SW 1271 (cell line): ENCODE data around the gene JAM2.
"Not testable (repeated sequence)": the region's sequence is repeated elsewhere in the genome, so short reads cannot be mapped to it uniquely, and the experiment has no call there.

Experiments
- DNase-seq, 2 experiments: peaks; one replicate each; lab custom pipeline; 2025; lab: John Stamatoyannopoulos, UW

The JAM2 gene

DNA sequence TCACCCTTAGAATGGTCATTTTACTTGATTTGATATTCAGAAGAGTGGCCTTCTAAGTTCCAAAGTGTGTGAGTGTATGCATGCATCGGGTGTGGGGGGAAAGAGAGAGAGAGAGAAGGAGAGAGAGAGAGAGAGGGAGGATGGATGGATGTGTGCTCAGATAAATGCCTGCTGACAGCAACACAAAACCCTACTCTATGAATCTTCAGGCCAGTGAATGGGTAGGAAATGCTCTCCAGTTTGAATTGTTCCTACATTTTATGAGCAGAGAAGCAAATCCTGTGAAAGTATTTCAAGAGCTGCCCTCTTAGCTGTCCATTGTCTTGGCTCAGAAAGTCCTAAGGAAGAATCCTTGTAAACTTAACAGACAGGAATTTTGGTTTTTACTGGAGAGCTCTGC, 7.4 kb downstream of the JAM2 start:
- no peak for DNase-seq

GRCh38 chr21:25647647-25648046, 8.6 kb downstream of the JAM2 start:
- no peak for DNase-seq

DNA sequence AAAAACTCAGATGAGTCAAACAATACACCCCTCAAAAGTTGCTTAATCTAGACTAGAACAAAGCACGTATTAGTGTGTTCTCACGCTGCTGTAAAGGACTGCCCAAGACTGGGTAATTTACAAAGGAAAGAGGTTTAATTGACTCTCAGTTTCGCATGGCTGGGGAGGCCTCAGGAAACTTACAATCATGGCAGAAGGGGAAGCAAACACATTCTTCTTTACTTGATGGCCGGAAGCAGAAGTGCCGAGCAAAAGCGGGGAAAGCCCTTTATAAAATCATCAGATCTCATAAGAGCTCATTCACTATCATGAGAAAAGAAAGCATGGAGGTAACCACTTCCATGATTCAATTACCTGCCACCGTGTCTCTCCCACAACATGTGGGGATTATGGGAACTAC, 10.1 kb downstream of the JAM2 start:
- no peak for DNase-seq

GRCh38 chr21:25656412-25656811, 17.4 kb downstream of the JAM2 start:
- DNase-seq: no peak

GRCh38 chr21:25657140-25657539, 18.1 kb downstream of the JAM2 start:
- no peak for DNase-seq

DNA sequence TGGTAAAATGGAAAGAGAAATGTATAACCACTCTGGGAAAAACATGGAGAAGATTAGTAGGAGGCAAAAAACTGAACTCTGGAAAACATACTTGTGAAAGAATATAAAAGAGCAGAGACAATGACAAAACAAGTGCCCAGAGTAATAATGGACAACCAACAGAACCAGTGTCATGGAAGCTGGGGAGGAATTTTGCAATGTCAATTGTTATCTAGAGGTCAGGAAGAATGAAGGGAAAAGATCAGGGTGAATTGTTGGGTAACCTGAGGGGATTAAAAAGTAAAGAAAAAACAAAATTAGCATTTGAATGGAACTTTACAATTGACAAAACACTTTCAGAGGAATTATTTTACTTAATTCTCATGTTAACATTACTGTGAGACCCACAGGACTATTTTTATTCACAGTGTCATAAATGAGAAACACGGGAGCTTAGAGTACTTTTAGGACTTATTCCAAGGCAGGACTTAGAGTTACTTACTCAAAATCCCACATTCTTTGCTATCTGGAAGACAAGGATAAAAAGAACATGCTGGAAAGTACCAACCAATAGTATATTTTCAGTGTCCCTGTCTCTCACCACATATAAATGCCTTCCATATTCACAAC, 19.5 kb downstream of the JAM2 start:
- no peak for DNase-seq

DNA sequence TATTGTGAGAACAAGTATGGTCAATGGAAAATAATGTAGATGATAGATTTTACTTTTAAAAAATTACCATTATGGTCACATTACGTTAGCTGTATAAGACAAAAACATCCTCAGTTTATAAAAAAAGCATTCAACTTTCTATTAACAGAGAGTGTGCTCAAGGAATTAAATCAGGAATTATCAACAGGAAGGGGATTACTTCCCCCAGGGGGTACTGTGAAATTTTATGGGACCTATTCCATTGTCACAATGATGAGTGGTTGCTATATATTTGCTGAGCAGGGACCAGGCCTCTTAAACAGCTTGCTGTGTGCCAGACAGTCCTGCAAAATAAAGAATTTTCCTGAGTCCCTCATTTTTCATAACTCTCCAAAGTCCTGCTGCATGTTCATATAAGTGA, 21.2 kb downstream of the JAM2 start:
- DNase-seq: no peak

- DNase-seq: no peak
Measured at GRCh38 chr21:25664491-25664931, 25.5 kb downstream of the JAM2 start.

DNA sequence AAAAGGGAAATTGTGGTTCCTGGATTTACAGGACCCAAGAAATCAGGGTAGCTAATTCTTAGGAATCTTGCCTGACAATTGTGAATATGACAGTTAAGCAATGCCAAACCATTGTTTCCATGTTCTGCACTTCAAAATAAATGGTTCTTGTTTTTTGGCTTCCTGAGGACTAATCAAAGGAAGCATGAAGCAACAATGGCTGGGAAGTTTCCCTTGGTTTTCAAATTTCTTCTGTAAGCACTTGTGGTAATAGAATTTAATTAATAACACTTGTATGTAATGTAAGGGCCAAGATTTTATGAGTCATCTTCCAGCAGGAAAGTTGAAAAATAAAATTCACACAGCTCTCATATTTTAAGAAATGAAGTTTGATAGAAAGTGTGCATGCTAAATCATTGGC, 31.7 kb downstream of the JAM2 start:
- no peak for DNase-seq

GRCh38 chr21:25676451-25676850, 37.4 kb downstream of the JAM2 start:
- no peak for DNase-seq

GRCh38 chr21:25682382-25682781, 43.3 kb downstream of the JAM2 start:
- no peak for DNase-seq

DNA sequence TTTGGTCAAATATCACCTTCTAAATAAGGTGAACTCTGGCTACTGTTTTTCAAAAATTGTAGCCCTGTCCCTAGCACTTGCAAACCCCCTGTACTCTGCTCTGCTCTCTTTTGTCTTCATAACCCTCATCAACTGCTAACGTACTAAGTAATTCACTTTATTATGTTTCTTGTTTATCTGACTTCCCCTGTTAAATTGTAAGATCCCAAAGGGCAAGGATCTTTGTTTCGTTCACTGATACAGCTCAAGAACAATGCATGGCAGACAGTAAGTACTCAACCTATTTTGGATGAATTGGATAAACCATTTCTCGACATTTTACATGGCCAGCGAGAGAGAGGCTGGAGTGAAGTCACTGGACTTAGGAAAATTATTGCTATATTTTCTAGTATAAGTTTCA, 48.7 kb downstream of the JAM2 start:
- DNase-seq: no peak

DNA sequence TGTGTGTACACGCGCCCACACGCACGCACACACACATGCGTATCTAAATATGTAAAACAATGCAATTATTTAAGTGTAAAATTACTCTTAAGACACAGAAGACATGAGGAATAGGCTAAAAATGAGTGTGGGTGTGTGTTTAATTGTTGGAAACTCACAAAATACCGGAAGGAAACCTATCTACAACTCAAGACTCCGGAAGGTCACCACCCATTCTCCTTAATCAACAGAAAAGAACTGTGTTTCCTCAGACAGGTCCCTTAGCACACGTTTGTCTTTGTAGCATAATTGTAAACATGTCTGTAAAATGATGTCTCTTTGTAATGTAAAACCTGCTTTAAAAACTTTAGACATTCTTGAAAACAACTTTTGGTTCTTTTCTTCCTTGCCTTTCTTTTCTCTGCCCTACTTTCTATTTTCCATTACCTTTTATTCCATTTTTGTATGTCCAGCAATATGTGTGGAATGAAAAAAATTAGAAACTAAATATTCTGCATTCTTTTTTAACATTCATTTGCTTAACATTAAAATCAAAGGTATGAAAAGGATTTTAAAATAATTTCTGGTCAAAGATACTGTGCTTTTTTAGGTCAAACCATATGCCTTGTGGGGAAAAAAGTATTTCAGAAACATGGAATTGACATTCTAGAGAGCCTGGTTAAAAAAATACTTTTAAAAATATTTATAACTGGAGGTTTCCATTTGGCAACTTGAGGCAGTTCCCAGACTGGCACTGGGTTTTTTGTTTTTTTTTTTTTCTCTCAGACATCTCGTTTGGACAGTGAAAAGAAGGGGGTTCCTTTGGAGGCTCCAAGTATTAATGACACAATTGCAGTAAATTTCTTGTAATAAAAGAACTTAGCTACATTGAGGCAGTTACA, 49.5 kb downstream of the JAM2 start:
- no peak for DNase-seq

DNA sequence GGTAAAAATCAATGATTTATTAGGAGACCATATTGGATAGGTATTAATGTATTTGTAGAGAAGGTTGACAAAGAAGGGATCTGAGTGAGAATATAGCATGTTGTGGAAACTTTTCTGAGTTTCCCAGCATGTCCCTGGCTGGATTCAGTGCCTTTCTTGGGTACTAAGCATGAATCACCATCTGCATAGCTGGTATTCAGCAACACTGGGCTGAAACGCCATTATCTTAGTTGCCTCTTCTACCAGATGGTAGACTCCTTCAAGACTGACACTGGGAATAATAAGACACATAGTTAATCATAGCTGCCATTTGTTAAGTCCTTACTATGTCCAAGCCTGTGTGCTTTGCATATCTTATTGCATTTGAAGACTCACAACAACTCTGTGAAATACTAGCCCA, 50.2 kb downstream of the JAM2 start:
- no peak for DNase-seq

GRCh38 chr21:25691976-25692375, 52.9 kb downstream of the JAM2 start:
- DNase-seq: no peak

GRCh38 chr21:25695461-25695860, 56.4 kb downstream of the JAM2 start:
- DNase-seq: not testable (repeated sequence)

- no peak for DNase-seq
Measured at GRCh38 chr21:25700741-25701140, 61.7 kb downstream of the JAM2 start.

DNA sequence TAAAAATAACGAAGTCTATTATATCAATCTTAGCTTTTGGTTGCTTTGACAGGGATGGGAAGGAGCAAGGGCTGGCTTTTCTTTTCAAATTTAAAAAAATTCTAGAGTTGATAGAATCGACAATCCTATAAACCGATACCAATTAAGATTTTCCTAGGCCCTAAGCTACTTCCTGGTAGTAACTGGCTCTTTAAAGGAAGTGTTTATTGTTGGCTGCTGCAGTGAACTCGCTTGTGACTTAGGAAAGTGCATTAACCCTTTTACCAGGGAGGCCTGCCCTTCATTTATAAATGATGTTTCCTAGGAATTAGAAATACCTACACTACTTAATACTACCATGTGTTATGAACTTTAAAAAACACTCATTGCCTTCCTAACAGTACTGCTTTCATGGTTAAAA, 62.5 kb downstream of the JAM2 start:
- no peak for DNase-seq

DNA sequence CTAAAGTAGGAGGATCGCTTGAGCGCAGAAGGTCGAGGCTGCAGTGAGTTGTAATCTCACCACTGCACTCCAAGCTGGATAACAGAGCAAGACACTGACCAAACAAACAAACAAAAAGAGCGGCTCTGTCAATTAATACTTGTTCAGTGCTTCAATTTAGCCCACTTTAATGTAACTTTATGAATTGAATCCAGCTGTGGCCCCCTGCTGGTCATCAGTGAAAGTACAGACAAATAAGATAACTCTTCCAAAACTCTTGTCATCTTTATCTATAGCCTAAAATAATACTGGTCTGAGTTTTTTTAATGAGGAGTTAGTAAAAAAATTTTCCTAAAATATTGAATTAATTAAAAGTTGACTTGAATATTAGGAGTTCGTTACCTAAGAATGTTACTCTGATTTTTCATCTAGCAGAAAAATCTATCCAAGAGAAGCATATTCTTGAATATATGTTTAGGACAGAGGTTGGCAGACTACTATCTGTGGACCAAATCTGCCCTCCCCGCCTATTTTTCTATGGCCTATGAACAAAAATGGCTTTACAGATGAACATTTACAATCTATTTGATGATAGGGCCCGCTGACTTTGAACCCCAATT, 69.5 kb downstream of the JAM2 start:
- DNase-seq: peak in 1 of 2 experiments; percentile 40

- no peak for DNase-seq
Measured at GRCh38 chr21:25709684-25710265, 70.7 kb downstream of the JAM2 start.

GRCh38 chr21:25710550-25710949, 71.5 kb downstream of the JAM2 start:
- no peak for DNase-seq

DNA sequence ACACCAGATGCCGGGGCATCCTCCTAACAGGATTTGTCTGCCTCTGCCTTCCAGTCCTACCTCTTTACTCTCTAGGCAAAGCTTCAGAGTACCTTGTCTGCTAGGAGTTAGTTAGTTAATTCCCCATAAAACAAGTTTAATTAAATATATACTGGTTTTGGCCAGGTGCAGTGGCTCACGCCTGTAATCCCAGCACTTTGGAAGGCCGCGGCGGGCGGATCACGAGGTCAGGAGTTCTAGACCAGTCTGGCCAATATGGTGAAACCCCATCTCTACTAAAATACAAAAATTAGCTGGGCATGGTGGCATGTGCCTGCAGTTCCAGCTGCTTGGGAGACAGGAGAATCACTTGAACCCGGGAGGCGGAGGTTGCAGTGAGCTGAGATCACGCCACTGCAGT, 75.0 kb downstream of the JAM2 start:
- DNase-seq: not testable (repeated sequence)
